ENCODE measurements around the gene LIMA1.

DNA sequence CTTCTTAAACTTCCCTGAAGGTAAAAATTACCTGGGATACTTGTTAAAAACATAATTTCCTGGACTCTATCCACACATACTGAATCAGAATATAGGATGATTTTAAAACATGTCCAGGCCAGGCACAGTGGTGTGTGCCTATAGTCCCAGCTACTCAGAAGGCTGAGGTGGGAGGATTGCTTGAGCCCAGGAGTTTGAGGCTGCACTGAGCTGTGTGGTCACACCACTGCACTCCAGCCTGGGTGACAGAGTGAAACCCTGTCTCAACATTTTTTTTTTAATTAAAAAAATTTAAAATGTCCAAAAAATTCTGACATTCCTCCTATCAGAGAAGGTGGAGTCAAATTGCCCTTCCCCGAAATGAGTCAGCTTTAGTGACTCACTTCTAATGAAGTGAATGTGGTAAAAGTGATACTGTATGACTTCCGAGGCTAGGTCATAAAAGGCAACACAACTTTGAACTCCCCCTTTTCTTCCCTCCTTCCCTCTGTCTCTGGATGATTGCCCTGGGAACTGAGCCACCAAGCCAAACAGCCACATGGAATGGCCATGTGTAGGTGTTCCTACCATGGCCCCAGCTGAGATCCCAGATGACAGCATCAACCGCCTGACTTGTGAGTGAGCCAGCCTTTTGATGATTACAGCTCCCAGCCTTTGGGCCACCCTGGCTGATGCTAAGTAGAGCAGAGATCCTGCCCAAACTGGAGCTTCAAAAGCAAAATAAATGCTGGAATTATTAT is 36.3 kb downstream of the LIMA1 start:
- TF ChIP-seq, protein P1, sequence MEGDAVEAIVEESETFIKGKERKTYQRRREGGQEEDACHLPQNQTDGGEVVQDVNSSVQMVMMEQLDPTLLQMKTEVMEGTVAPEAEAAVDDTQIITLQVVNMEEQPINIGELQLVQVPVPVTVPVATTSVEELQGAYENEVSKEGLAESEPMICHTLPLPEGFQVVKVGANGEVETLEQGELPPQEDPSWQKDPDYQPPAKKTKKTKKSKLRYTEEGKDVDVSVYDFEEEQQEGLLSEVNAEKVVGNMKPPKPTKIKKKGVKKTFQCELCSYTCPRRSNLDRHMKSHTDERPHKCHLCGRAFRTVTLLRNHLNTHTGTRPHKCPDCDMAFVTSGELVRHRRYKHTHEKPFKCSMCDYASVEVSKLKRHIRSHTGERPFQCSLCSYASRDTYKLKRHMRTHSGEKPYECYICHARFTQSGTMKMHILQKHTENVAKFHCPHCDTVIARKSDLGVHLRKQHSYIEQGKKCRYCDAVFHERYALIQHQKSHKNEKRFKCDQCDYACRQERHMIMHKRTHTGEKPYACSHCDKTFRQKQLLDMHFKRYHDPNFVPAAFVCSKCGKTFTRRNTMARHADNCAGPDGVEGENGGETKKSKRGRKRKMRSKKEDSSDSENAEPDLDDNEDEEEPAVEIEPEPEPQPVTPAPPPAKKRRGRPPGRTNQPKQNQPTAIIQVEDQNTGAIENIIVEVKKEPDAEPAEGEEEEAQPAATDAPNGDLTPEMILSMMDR (IDR thresholded peaks at IDR 0.05): no peak
- TF ChIP-seq EP300 (IDR thresholded peaks at IDR 0.05): no peak
